ENCODE measurements around the gene PDE4D.
"Not testable (repeated sequence)": the region's sequence is repeated elsewhere in the genome, so short reads cannot be mapped to it uniquely, and the experiment has no call there.

PDE4D gene

GRCh38 chr5:59798862-59799667 is 94.5 kb downstream of the PDE4D start:
- DNase-seq = no peak

GRCh38 chr5:59795141-59795540 is 98.4 kb downstream of the PDE4D start:
- no peak for DNase-seq

GRCh38 chr5:59792983-59793585 is 100.4 kb downstream of the PDE4D start:
- DNase-seq = no peak

- DNase-seq = no peak
Measured at GRCh38 chr5:59791617-59792016, 101.9 kb downstream of the PDE4D start.

- no peak for DNase-seq
Measured at GRCh38 chr5:59790776-59791475, 102.6 kb downstream of the PDE4D start.

GRCh38 chr5:59790376-59790775 is 103.2 kb downstream of the PDE4D start:
- no peak for DNase-seq

- DNase-seq = no peak
Measured at GRCh38 chr5:59789894-59790293, 103.6 kb downstream of the PDE4D start.

- no peak for DNase-seq
Measured at GRCh38 chr5:59789197-59789596, 104.3 kb downstream of the PDE4D start.

GRCh38 chr5:59786334-59786805 is 107.2 kb downstream of the PDE4D start:
- DNase-seq = no peak

- DNase-seq = no peak
Measured at GRCh38 chr5:59785676-59786333, 107.7 kb downstream of the PDE4D start.

- not testable (repeated sequence) for DNase-seq
Measured at GRCh38 chr5:59784708-59785107, 108.8 kb downstream of the PDE4D start.

- DNase-seq = no peak
Measured at GRCh38 chr5:59783264-59783663, 110.3 kb downstream of the PDE4D start.

- DNase-seq = no peak
Measured at GRCh38 chr5:59782856-59783255, 110.7 kb downstream of the PDE4D start.

- DNase-seq = no peak
Measured at GRCh38 chr5:59779453-59779852, 114.1 kb downstream of the PDE4D start.

GRCh38 chr5:59777028-59777427 is 116.5 kb downstream of the PDE4D start:
- no peak for DNase-seq

- DNase-seq = no peak
Measured at GRCh38 chr5:59773294-59773693, 120.2 kb downstream of the PDE4D start.

GRCh38 chr5:59772757-59773156 is 120.8 kb downstream of the PDE4D start:
- DNase-seq = no peak

GRCh38 chr5:59772206-59772605 is 121.3 kb downstream of the PDE4D start:
- DNase-seq = no peak

GRCh38 chr5:59770953-59771352 is 122.6 kb downstream of the PDE4D start:
- DNase-seq = no peak

- DNase-seq = no peak
Measured at GRCh38 chr5:59769832-59770231, 123.7 kb downstream of the PDE4D start.

GRCh38 chr5:59769041-59769360 is 124.5 kb downstream of the PDE4D start:
- no peak for DNase-seq

GRCh38 chr5:59768152-59769040 is 125.1 kb downstream of the PDE4D start:
- DNase-seq = no peak
